Ishikawa (cell line): ENCODE measurements around the gene KIAA0513.

Source experiments
- CEBPB ChIP-seq: IDR thresholded peaks from 2 replicates; pipeline ENCODE4 v1.6.1; 2012
- CREB1 ChIP-seq: IDR thresholded peaks from 2 replicates; pipeline ENCODE4 v1.6.1; 2012; ENCODE audit warnings: low read depth
- EGR1 ChIP-seq: IDR thresholded peaks from 2 replicates; pipeline ENCODE4 v1.6.1; 2012
- EP300 ChIP-seq: IDR thresholded peaks from 2 replicates; pipeline ENCODE4 v1.6.1; 2012; ENCODE audit warnings: borderline replicate concordance
- FOXM1 ChIP-seq: IDR thresholded peaks from 2 replicates; pipeline ENCODE4 v1.6.1; 2012; ENCODE audit warnings: low read depth, borderline replicate concordance
- MAX ChIP-seq: IDR thresholded peaks from 2 replicates; pipeline ENCODE4 v1.6.1; 2012
- RAD21 ChIP-seq: IDR thresholded peaks from 2 replicates; pipeline ENCODE4 v1.6.1; 2012; ENCODE audit warnings: low read depth
- TAF1 ChIP-seq: IDR thresholded peaks from 2 replicates; pipeline ENCODE4 v1.6.1; 2012; ENCODE audit warnings: low read depth, mild to moderate bottlenecking
- TCF12 ChIP-seq: IDR thresholded peaks from 2 replicates; pipeline ENCODE4 v1.6.1; 2012; ENCODE audit warnings: low read depth
- TEAD4 ChIP-seq: IDR thresholded peaks from 2 replicates; pipeline ENCODE4 v1.6.1; 2012
- USF1 ChIP-seq: IDR thresholded peaks from 2 replicates; pipeline ENCODE4 v1.6.1; 2012
- YY1 ChIP-seq: IDR thresholded peaks from 2 replicates; pipeline ENCODE4 v1.6.1; 2012; ENCODE audit warnings: low read depth
- ZBTB7A ChIP-seq: IDR thresholded peaks from 2 replicates; pipeline ENCODE4 v1.6.1; 2012; ENCODE audit warnings: low read depth
- TF ChIP-seq, protein P1 (sequence below): IDR thresholded peaks from 2 replicates; pipeline ENCODE4 v1.6.1; 2012; ENCODE audit warnings: low read depth, mild to moderate bottlenecking

- TF ChIP-seq EP300 (no peak), MAX (no peak), CEBPB (no peak), RAD21 (no peak), YY1 (no peak), ZBTB7A (no peak), CREB1 (no peak), TCF12 (no peak), TAF1 (no peak), USF1 (no peak), EGR1 (no peak), TEAD4 (no peak), FOXM1 (no peak)
- TF ChIP-seq, protein P1, sequence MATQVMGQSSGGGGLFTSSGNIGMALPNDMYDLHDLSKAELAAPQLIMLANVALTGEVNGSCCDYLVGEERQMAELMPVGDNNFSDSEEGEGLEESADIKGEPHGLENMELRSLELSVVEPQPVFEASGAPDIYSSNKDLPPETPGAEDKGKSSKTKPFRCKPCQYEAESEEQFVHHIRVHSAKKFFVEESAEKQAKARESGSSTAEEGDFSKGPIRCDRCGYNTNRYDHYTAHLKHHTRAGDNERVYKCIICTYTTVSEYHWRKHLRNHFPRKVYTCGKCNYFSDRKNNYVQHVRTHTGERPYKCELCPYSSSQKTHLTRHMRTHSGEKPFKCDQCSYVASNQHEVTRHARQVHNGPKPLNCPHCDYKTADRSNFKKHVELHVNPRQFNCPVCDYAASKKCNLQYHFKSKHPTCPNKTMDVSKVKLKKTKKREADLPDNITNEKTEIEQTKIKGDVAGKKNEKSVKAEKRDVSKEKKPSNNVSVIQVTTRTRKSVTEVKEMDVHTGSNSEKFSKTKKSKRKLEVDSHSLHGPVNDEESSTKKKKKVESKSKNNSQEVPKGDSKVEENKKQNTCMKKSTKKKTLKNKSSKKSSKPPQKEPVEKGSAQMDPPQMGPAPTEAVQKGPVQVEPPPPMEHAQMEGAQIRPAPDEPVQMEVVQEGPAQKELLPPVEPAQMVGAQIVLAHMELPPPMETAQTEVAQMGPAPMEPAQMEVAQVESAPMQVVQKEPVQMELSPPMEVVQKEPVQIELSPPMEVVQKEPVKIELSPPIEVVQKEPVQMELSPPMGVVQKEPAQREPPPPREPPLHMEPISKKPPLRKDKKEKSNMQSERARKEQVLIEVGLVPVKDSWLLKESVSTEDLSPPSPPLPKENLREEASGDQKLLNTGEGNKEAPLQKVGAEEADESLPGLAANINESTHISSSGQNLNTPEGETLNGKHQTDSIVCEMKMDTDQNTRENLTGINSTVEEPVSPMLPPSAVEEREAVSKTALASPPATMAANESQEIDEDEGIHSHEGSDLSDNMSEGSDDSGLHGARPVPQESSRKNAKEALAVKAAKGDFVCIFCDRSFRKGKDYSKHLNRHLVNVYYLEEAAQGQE = no peak
These were observed 92.4 kb downstream of the KIAA0513 start for GRCh38 chr16:85120006-85120340.
